HPDE6-E6E7 (cell line): ENCODE measurements around the gene ADNP.
"Not testable (repeated sequence)": the region's sequence is repeated elsewhere in the genome, so short reads cannot be mapped to it uniquely, and the experiment has no call there.

Source experiments
- DNase-seq: peaks from one replicate; pipeline ENCODE4 v3.0.0; 2011; ENCODE audit warnings: missing footprints; ENCODE audit errors: extremely low spot score

The ADNP gene

GRCh38 chr20:50931306-50932015 is at the start of gene ADNP:
TSS of gene ADNP (minus strand) at chr20:50931437. CDS start at chr20:50903996, 27,441 bp downstream.
- peak; percentile 96 for DNase-seq

GRCh38 chr20:50980071-50980681 is 48.9 kb upstream of the ADNP start:
- peak; percentile 99 for DNase-seq

GRCh38 chr20:50978533-50978932 is 47.3 kb upstream of the ADNP start:
- DNase-seq, result not testable (repeated sequence)

- no peak for DNase-seq
These were observed 46.1 kb upstream of the ADNP start for GRCh38 chr20:50977066-50978021.

GRCh38 chr20:50975701-50976330 is 44.6 kb upstream of the ADNP start:
- no peak for DNase-seq

GRCh38 chr20:50969912-50970311 is 38.7 kb upstream of the ADNP start:
- DNase-seq, result no peak

- DNase-seq, result no peak
These were observed 38.2 kb upstream of the ADNP start for GRCh38 chr20:50969435-50969834.

GRCh38 chr20:50968289-50968688 is 37.1 kb upstream of the ADNP start:
- no peak for DNase-seq

GRCh38 chr20:50967586-50967985 is 36.3 kb upstream of the ADNP start:
- DNase-seq, result no peak

- DNase-seq, result peak; percentile 64
These were observed 28.4 kb upstream of the ADNP start for GRCh38 chr20:50959543-50960126.

GRCh38 chr20:50958615-50959542 is 27.6 kb upstream of the ADNP start, which contains the start of gene MOCS3:
TSS of gene MOCS3 (plus strand) at chr20:50958818. CDS start at chr20:50958843, 25 bp downstream.
- DNase-seq, result peak; percentile 90

- DNase-seq, result peak; percentile 92
These were observed 26.8 kb upstream of the ADNP start, which contains the start of gene DPM1 for GRCh38 chr20:50957798-50958614. TSS of gene DPM1 (minus strand) at chr20:50958532. CDS start at chr20:50958523, 9 bp downstream.

GRCh38 chr20:50957276-50957675 is 26.0 kb upstream of the ADNP start:
- no peak for DNase-seq

GRCh38 chr20:50953821-50954220 is 22.6 kb upstream of the ADNP start:
- no peak for DNase-seq

- no peak for DNase-seq
These were observed 22.0 kb upstream of the ADNP start for GRCh38 chr20:50953196-50953595.

GRCh38 chr20:50948132-50948785 is 17.0 kb upstream of the ADNP start:
- DNase-seq, result no peak

GRCh38 chr20:50943069-50943468 is 11.8 kb upstream of the ADNP start:
- no peak for DNase-seq

GRCh38 chr20:50933589-50933988 is 2.4 kb upstream of the ADNP start:
- DNase-seq, result no peak
